Fibroblast of skin of scalp (primary cell): ENCODE results near the gene C20orf144.
A peak's percentile ranks its signal among the peaks of the same experiment; 100 is the strongest.
"Not testable (repeated sequence)": the region's sequence is repeated elsewhere in the genome, so short reads cannot be mapped to it uniquely, and the experiment has no call there.

Experiments
- DNase-seq: peaks from one replicate; pipeline ENCODE4 v3.0.0-alpha.2; 2013

C20orf144 gene

DNA sequence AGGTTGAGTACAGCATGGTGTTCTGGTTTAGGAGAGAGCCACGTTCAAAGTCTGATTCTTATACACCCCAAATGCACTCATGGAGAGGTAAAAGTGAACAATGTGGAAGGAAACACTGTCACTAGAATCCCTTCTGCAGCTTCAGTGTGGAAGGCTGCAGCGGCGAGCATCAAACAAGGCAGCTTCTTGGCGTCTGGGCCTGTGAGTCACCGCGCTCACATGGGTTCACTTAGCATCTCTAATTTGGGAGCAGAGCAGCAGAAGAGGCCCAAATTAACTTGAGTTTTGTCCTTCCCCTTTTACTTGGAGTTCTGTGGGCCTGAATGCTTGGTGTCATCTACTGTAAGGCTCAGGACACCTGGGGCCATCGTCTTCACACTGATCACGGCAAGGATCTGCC lies 35.0 kb downstream of the C20orf144 start:
- peak; percentile 73 for DNase-seq

DNA sequence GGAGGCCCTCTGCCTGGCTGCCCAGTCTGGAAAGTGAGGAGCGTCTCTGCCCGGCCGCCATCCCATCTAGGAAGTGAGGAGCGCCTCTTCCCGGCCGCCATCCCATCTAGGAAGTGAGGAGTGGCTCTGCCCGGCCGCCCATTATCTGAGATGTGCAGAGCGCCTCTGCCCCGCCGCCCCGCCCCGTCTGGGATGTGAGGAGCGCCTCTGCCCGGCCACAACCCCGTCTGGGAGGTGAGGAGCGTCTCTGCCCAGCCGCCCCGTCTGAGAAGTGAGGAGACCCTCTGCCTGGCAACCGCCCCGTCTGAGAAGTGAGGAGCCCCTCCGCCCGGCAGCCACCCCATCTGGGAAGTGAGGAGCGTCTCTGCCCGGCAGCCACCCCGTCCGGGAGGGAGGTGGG lies 36.8 kb downstream of the C20orf144 start:
- DNase-seq = not testable (repeated sequence)

DNA sequence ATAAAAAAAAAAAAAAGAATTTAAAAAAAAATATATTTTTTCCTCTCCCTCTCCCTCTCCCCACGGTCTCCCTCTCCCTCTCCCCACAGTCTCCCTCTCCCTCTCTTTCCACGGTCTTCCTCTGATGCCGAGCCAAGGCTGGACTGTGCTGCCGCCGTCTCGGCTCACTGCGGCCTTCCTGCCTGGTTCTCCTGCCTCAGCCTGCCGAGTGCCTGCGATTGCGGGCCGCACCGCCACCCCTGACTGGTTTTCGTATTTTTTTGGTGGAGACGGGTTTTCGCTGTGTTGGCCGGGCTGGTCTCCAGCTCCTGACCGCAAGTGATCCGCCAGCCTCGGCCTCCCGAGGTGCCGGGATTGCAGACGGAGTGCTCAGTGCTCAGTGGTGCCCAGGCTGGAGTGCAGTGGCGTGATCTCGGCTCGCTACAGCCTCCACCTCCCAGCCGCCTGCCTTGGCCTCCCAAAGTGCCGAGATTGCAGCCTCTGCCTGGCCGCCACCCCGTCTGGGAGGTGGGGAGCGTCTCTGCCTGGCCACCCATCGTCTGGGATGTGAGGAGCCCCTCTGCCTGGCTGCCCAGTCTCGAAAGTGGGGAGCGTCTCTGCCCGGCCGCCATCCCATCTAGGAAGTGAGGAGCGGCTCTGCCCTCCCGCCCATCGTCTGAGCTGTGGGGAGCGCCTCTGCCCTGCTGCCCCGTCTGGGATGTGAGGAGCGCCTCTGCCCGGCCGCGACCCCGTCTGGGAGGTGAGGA lies 38.7 kb downstream of the C20orf144 start:
- DNase-seq = not testable (repeated sequence)

DNA sequence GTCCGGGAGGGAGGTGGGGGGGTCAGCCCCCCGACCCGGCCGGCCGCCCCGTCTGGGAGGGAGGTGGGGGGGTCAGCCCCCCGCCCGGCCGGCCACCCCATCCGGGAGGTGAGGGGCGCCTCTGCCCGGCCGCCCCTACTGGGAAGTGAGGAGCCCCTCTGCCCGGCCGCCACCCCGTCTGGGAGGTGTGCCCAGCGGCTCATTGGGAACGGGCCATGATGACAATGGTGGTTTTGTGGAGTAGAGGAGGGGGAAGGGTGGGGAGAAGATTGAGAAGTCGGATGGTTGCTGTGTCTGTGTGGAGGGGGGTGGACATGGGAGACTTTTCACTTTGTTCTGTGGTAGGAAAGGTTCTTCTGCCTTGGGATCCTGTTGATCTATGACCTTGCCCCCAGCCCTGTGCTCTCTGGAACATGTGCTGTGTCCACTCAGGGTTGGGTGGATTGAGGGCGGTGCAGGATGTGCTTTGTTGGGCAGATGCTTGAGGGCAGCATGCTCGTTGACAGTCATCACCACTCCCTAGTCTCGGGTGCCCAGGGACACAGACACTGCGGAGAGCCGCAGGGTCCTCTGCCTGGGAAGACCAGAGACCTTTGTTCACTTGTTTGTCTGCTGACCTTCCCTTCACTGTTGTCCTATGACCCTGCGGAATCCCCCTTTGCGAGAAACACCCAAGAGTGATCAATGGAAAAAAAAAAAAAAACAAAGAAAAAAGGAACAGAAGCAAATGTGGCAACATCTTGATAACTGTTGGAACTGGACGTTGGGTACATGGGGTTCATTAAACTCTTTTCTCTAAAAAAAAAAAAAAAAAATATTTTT lies 39.7 kb downstream of the C20orf144 start:
- no peak for DNase-seq

DNA sequence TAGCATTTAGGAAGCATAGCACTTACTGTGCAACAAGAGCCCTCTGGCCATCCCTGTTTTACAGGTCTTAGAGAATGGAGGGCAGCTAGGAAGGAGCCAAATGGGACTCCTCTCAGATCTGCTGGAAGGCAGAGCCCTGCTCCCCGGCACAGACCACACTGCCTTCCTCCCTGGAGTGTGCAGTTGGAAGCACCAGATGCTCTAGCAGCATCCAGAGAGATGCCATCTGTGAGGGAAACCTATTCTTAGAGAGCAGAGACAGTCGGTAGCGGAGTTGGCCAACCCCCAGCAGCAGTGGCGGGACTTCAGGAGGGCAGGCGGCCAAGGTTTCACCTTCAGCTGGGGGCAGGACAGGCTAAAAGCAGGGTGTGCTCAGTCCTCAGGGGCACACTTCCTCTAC lies 40.7 kb downstream of the C20orf144 start:
- no peak for DNase-seq

DNA sequence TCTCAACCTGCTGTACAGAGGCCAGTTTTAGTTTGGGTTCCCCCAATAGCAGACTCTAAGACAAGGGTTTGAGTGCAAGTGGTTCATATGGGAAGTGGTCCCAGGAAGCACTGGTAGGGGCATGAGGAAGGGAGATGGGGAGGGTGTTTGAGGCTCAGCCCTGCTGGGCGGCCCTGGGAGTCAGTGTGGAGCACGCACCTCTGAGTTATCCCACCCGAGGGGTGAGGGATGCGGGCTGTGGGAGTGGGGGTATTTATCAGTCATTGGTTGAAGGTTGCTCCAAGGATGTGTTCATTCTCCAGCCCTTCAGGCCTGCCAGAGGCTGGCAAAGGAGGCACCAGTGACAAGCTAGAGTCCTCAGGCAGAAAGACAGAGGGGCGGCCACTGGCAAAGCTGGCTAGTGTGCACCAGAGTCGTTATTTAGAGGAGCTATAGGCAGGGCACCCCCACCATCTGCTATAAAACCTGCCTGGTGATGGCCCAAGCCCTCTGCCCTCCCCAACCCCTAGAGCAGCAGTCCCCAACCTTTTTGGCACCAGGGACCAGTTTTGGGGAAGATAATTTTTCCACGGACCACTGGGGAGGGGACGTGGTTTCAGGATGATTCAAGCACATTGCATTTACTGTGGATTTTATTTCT lies 41.5 kb downstream of the C20orf144 start:
- DNase-seq = no peak

DNA sequence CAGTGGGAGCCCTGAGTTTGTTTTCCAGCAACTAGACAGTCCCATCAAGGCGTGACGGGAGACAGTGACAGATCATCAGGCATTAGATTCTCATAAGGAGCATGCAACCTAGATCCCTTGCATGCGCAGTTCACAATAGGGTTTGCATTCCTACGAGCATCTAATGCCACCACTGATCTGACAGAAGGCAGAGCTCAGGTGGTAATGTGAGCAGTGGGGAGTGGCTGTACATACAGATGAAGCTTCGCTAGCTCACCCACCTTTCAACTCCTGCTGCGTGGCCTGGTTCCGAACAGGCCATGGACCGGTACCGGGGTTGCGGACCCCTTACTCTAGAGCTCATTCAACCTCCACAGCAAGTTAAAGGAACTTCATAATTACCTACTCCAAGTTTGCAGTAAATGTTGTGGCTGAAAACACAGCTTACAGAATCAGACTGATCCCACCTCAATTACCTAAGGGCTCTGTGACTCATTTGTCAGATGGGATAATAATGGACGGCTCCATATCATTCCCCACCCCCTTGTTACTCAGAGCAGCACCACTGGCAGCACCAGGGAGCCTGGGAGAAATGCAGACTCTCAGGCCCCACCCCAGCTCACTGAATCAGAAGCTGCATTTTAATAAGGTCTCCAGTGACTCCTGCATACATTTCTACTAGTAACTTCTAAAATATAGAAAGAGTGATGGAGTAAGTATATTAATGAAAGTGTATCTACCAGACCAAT lies 42.2 kb downstream of the C20orf144 start:
- no peak for DNase-seq

DNA sequence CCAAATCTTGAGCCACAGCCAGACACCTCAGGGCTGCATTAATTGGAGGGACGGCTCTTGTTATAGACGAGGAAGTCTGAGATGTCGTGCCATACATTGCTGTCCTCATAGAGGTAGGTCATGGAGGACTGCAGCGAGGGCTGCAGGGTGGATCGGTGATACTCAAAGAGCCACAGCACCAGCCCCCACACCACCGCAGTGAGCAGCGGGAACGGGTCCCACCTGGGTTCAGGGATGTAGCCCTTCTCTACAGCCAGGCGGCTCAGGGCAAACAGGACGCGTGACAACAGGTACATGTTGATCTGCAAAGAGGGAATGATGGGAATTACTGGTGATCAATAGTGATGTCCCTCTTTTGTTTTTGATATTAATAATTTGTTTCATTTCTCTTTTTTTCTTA lies 45.5 kb downstream of the C20orf144 start:
- no peak for DNase-seq

DNA sequence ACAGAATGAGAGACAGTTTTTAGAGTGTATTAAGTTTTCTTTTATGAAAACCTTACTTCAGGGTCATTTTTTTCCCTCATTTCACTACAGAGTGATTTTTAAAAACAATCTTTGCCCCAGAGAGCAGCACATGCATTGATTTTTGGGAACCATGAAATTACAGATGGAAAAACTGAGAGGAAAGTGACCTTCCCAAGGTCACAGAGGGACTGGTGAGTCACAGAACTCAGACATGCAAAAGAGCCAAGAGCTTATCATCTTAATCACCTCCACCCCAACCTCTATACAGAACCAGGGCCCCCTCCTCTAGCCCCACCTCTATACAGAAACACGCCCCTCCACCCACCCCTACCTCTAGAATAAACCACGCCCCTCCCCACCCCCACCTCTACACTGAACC lies 47.3 kb downstream of the C20orf144 start:
- no peak for DNase-seq

DNA sequence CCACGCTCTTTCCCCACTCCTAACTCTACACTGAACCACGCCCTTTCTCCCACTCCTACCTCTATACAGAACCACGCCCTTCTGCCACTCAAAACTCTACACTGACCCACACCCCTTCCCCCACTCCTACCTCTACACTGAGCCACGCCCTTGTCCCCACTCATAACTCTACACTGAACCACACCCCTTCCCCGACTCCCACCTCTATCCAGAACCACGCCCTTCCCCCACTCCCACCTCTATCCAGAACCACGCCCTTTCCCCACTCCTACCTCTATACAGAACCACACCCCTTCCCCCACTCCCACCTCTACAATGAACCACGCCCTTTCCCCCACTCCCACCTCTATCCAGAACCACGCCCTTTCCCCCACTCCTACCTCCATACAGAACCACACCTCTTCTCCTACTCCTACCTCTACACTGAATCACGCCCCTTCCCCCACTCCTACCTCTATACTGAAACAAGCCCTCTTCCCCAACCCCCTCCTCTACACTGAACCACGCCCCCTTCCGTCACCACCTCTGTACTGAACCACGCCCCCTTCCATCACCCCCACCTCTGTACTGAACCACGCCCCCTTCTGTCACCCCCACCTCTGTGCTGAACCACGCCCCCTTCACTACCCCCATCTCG lies 47.9 kb downstream of the C20orf144 start:
- DNase-seq = no peak

DNA sequence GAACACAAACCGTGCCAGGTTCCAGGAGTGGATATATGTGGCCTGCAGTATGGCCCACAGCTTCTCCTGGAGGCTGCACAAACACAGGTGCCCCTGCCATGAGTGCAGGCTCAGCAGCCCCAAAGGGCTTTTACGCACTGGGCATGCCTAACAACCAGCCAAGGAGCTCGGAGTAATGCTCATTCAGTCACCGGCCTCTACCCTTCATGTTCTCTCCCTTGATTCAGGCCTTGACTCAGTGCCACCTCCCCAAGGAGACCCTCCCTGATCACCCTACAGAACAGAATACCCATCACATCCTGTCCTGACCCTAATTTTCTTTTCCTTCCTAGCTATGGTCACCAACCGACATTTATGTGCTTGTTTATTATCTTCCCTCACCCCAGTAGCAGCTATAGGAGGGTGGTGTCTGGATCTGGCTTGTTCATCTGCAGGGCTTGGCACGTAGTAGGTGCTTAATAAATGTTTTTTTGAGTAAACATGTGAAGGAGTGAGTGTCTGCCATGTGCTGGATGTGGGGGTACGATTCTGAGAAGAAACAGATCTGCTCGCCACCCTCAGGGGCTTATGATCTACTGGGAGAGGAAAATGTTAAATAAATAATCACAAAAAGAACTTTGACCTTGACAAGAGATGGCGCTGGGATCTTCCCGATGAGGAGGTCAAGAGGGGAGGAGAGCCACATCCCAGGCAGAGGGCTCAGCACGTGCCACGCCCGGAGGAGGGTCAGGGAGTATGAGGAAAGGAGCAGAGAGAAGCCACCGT lies 48.7 kb downstream of the C20orf144 start:
- DNase-seq = no peak

DNA sequence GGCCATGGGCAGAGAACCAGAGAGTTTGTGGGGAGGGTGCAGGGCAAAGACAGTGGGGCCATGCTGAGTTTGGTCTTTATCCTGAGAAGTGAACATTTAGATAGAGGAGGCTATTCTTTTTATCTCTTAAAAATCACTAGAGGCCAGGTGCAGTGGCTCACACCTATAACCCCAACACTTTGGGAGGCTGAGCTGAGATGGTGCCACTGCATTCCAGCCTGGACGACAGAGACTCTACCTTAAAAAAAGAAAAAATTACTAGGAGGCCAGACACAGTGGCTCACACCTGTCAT lies 49.3 kb downstream of the C20orf144 start:
- DNase-seq = no peak
